ENCODE measurements around the gene RARRES2.

DNA sequence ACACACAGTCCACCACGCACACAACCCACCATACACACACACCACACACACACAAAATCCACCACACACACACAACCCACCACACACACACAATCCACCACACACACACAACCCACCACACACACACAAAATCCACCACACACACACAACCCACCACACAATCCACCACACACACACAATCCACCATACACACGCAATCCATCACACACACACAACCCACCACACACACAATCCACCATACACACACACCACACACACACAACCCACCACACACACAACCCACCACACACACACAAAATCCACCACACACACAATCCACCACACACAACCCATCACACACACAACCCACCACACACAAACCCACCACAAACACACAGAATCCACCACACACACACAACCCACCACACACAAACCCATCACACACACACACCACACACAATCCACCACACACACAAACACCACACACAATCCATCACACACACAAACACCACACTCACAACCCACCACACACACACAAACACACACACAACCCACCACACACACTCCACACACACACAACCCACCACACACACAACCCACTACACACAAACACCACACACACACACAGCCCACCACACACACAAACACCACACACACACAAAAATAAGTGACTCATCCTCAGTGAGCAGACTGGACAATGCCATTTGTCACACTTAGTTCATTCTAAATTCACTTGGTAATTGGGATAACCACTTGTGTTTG lies 18.4 kb upstream of the RARRES2 start:
- TF ChIP-seq, protein P1, sequence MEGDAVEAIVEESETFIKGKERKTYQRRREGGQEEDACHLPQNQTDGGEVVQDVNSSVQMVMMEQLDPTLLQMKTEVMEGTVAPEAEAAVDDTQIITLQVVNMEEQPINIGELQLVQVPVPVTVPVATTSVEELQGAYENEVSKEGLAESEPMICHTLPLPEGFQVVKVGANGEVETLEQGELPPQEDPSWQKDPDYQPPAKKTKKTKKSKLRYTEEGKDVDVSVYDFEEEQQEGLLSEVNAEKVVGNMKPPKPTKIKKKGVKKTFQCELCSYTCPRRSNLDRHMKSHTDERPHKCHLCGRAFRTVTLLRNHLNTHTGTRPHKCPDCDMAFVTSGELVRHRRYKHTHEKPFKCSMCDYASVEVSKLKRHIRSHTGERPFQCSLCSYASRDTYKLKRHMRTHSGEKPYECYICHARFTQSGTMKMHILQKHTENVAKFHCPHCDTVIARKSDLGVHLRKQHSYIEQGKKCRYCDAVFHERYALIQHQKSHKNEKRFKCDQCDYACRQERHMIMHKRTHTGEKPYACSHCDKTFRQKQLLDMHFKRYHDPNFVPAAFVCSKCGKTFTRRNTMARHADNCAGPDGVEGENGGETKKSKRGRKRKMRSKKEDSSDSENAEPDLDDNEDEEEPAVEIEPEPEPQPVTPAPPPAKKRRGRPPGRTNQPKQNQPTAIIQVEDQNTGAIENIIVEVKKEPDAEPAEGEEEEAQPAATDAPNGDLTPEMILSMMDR (IDR thresholded peaks at IDR 0.05) = no peak
- TF ChIP-seq POLR2A (IDR thresholded peaks at IDR 0.05) = no peak

Measured in Peyer's patch (tissue), 4 donors.